OCI-LY3 (cell line): Measurements from ENCODE around the gene EDN2.

Experiments
- EZH2phosphoT487 ChIP-seq: fragments of 200-600 bp; shearing (Covaris generic); IDR thresholded peaks from 2 replicates; pipeline ENCODE4 v1.6.1; 2018; ENCODE audit warnings: antibody characterized with exemption, mixed run types, low read depth
- TF ChIP-seq, protein P1 (sequence below): fragments of 200-600, 300-600 bp; sonication (generic); IDR thresholded peaks from 2 replicates; pipeline ENCODE4 v1.5.1; 2014; ENCODE audit warnings: antibody characterized with exemption, low read length, low read depth

DNA sequence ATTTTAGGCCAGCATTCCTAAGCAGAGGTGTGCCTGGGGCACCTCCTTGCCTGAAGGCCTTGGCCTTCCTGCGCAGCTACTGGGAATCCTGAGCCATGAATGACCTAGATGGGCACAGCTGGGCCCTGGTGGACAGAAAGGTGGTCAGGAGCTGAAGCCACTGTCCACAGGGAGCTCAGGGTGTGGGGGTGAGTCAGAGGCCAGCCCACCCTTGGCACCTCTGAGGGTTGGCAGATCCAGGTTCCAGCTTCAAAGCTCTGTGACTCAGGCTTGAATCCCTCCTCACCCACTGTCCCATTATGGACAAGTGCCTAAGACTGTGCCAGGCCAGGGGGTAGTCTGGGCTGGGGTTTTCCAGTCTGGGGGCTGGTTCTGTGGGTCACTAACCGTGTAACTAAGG lies 6.4 kb upstream of the EDN2 start:
- TF ChIP-seq, protein P1, sequence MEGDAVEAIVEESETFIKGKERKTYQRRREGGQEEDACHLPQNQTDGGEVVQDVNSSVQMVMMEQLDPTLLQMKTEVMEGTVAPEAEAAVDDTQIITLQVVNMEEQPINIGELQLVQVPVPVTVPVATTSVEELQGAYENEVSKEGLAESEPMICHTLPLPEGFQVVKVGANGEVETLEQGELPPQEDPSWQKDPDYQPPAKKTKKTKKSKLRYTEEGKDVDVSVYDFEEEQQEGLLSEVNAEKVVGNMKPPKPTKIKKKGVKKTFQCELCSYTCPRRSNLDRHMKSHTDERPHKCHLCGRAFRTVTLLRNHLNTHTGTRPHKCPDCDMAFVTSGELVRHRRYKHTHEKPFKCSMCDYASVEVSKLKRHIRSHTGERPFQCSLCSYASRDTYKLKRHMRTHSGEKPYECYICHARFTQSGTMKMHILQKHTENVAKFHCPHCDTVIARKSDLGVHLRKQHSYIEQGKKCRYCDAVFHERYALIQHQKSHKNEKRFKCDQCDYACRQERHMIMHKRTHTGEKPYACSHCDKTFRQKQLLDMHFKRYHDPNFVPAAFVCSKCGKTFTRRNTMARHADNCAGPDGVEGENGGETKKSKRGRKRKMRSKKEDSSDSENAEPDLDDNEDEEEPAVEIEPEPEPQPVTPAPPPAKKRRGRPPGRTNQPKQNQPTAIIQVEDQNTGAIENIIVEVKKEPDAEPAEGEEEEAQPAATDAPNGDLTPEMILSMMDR = no peak
- TF ChIP-seq EZH2phosphoT487 = no peak
